ENCODE results near the gene TPM3. TPM values are rescaled to one million over a fixed set of nuclear protein-coding genes. Genes with fewer than 3 reads are reported as not detected.

TPM3 gene
- total RNA-seq, 1 donor from 2014 or later = 208 TPM

Small RNA genes within 50 kb of the gene (small RNA-seq; reads per million reads assigned to genes)
- gene MIR190B = 0.17 reads per million

Other genes with a start within 250 kb of the TPM3 start
- 11.9 TPM for gene DENND4B, start 245.4 kb downstream of the TPM3 start, total RNA-seq
- 2.8 TPM for gene CRTC2, start 233.5 kb downstream of the TPM3 start, total RNA-seq
- gene SLC39A1, start 228.6 kb downstream of the TPM3 start, total RNA-seq = 30.9 TPM
- 7.2 TPM for gene CREB3L4, start 224.2 kb downstream of the TPM3 start, total RNA-seq
- gene JTB, start 214.4 kb downstream of the TPM3 start, total RNA-seq = 43.0 TPM
- gene RAB13, start 205.8 kb downstream of the TPM3 start, total RNA-seq = 7.0 TPM
- 2,161 TPM for gene RPS27, start 201.3 kb downstream of the TPM3 start, total RNA-seq
- under 0.01 TPM for gene NUP210L, start 37.0 kb downstream of the TPM3 start, total RNA-seq
- gene CFAP141, start 14.2 kb upstream of the TPM3 start, total RNA-seq = not detected
- gene UBAP2L, start 28.9 kb upstream of the TPM3 start, total RNA-seq = 43.5 TPM
- 57.7 TPM for gene HAX1, start 80.5 kb upstream of the TPM3 start, total RNA-seq
- not detected for gene AQP10, start 129.0 kb upstream of the TPM3 start, total RNA-seq
- 28.5 TPM for gene ATP8B2, start 133.4 kb upstream of the TPM3 start, total RNA-seq
- 2.8 TPM for gene IL6R, start 213.2 kb upstream of the TPM3 start, total RNA-seq